CD4-positive, alpha-beta T cell treated with Interleukin-6 at 100 ng/mL for 8 hours (primary cell): Measurements from ENCODE around the gene CCDC183.
"Not testable (repeated sequence)": the region's sequence is repeated elsewhere in the genome, so short reads cannot be mapped to it uniquely, and the experiment has no call there.

Experiments
- DNase-seq: peaks from one replicate; pipeline ENCODE4 v3.0.0-alpha.2; 2020; ENCODE audit warnings: mixed read lengths, low spot score

Gene CCDC183

GRCh38 chr9:136839229-136840139, 43.3 kb downstream of the CCDC183 start:
- DNase-seq: no peak

GRCh38 chr9:136840140-136840876, 44.2 kb downstream of the CCDC183 start:
- DNase-seq: no peak

- DNase-seq: no peak
Observed at GRCh38 chr9:136840877-136841645, 44.9 kb downstream of the CCDC183 start.

- DNase-seq: not testable (repeated sequence)
Observed at GRCh38 chr9:136841646-136842379, 45.7 kb downstream of the CCDC183 start.

- peak; percentile 74 for DNase-seq
Observed at GRCh38 chr9:136842380-136842948, 46.3 kb downstream of the CCDC183 start, which contains the start of gene AJM1. Gene AJM1 (plus strand): TSS chr9:136842478. CDS start chr9:136844415, 1,937 bp downstream.

- not testable (repeated sequence) for DNase-seq
Observed at GRCh38 chr9:136843159-136843800, 47.1 kb downstream of the CCDC183 start.

GRCh38 chr9:136843801-136844740, 47.9 kb downstream of the CCDC183 start:
- DNase-seq: peak; percentile 25

- no peak for DNase-seq
Observed at GRCh38 chr9:136844761-136845464, 48.8 kb downstream of the CCDC183 start.

GRCh38 chr9:136845465-136846260, 49.5 kb downstream of the CCDC183 start:
- no peak for DNase-seq

GRCh38 chr9:136846376-136847087, 50.4 kb downstream of the CCDC183 start:
- DNase-seq: no peak

- no peak for DNase-seq
Observed at GRCh38 chr9:136847088-136847825, 51.1 kb downstream of the CCDC183 start.

GRCh38 chr9:136847826-136848392, 51.8 kb downstream of the CCDC183 start:
- DNase-seq: peak; percentile 52

- no peak for DNase-seq
Observed at GRCh38 chr9:136848393-136849037, 52.4 kb downstream of the CCDC183 start.

GRCh38 chr9:136849038-136849959, 53.2 kb downstream of the CCDC183 start, which contains the start of gene PHPT1:
Gene PHPT1 (plus strand): TSS chr9:136849409. CDS start chr9:136849431, 22 bp downstream.
- DNase-seq: peak; percentile 97
